AG10803 (cell line): ENCODE data around the gene CYTIP.

ENCODE experiments used
- DNase-seq: peaks from one replicate; pipeline ENCODE4 v3.0.0; 2010; ENCODE audit warnings: low read depth
- H3K4me3 ChIP-seq: 2 replicates; pipeline ENCODE4 v1.5.1; 2011; ENCODE audit warnings: mild to moderate bottlenecking, low read length, control low read depth
- TF ChIP-seq, protein P1 (sequence below): conservative IDR thresholded peaks from 2 replicates; pipeline ENCODE4 v1.5.1; 2011; ENCODE audit warnings: mild to moderate bottlenecking, low read length, control low read depth, inconsistent platforms

The CYTIP gene

DNA sequence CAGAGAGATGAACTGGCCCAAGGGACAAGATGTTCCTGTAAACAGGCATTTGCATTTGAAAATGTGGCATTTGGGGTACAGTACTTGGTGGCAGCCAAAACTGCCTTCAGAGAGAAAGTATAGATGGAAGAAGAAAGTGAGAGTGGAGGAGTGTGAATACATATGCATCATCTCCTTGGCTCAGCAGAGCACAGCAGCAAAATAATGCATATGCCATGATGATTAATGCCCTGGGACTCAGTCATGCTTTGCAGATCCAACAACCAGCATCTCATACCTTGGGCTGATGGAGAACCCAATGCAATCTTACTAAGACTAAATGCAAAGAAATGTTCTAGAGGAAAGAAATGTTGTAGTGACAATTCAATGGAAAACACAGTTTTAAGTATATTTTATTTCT lies 29.7 kb upstream of the CYTIP start:
- TF ChIP-seq, protein P1, sequence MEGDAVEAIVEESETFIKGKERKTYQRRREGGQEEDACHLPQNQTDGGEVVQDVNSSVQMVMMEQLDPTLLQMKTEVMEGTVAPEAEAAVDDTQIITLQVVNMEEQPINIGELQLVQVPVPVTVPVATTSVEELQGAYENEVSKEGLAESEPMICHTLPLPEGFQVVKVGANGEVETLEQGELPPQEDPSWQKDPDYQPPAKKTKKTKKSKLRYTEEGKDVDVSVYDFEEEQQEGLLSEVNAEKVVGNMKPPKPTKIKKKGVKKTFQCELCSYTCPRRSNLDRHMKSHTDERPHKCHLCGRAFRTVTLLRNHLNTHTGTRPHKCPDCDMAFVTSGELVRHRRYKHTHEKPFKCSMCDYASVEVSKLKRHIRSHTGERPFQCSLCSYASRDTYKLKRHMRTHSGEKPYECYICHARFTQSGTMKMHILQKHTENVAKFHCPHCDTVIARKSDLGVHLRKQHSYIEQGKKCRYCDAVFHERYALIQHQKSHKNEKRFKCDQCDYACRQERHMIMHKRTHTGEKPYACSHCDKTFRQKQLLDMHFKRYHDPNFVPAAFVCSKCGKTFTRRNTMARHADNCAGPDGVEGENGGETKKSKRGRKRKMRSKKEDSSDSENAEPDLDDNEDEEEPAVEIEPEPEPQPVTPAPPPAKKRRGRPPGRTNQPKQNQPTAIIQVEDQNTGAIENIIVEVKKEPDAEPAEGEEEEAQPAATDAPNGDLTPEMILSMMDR: no peak
- DNase-seq: no peak
- H3K4me3 ChIP-seq: no peak overlapping the region

DNA sequence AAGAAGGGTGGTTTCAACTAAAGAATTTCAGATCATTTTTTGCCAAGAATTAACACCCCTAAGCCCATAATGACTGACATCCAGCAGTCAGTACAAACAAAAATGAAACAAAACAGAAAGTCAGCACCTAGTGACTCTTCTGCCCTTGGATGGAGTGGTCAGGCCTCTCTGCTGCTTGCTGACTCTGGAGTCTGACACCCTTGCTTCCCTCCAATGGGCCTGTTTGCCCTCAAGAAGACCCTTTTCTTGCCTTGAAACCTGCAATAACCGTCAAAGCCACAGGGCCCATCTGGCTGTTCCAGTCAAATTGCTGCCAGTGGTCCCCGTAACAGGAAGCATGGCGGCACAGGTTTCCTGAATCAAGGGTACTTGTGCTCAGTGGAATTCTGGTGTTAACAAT lies 27.2 kb upstream of the CYTIP start:
- H3K4me3 ChIP-seq: no peak overlapping the region
- TF ChIP-seq, protein P1: no peak
- DNase-seq: no peak

DNA sequence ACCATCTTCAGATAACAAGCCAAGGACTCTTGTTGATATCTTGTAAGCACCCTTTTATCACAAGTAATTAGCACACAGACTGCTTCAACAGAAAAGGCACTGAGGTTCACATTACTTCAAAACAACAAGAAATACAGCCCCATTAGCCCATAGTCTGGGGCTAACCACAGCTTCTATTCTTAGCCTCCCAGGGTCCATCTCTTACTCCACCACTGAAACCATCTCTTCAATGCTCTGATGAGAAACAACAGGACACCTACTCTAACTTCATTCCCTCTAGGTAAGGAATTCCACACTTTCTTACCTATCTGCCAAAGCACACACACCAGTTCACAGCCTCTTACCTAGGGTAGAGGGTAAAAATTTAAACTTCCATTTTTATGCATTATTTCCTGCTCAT lies 26.4 kb upstream of the CYTIP start:
- DNase-seq: no peak
- H3K4me3 ChIP-seq: no peak overlapping the region
- TF ChIP-seq, protein P1: no peak

DNA sequence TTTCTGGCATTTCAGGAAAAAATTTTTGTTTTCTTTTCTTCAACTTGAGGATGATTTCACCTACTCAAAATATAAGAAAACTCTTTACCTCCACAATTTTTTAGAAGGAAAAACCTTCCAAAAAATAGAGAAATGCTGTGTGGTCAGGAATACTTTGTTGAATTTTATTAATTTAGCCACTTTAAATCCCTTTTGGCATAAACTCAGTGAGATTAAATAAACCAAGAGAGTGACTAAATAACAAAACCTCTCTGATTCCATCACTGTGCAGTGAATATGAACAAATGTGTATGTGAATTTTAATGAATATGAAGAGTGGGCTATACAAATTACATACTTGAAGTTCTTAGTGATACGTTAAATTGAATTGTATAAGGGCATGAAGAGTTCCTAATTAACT lies 25.8 kb upstream of the CYTIP start:
- TF ChIP-seq, protein P1: no peak
- no peak for DNase-seq
- no peak overlapping the region for H3K4me3 ChIP-seq

DNA sequence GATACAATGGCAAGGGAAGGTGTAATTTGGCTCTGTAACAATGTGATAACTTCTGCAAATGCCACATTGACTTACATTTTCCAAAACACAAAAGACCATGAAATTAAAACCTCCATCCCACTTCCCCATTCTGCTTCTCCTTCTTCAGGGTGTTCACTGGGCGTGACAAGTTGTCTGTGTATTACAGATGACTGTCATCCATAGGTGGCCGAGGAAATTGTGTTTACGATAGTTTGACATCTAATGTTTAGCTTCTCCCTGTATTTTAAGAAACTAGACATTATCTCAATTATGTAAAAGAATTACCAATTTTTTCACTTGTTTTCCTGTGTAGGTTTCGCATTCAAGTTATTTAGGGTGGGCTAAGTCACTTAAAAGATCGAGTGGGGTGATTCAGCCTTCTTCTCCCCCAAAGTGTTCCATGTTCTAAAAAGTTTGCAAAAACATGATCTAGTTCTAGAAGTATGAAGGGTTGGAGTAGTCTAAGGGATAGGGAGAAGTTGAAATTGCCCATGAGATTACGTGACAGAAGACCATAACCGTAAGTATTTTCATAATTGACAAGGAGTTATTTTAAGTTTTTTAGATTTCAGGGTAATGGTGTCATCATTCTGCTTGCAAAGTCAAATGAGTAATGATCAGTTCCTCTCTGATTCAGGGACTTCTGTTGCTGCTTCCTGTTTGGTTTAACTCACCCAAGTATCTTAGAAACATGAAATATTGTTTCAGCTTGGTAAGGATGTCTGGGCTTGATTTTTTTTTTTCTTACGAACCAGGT lies 25.2 kb upstream of the CYTIP start:
- DNase-seq: peak; percentile 82
- H3K4me3 ChIP-seq: no peak overlapping the region
- TF ChIP-seq, protein P1: no peak

DNA sequence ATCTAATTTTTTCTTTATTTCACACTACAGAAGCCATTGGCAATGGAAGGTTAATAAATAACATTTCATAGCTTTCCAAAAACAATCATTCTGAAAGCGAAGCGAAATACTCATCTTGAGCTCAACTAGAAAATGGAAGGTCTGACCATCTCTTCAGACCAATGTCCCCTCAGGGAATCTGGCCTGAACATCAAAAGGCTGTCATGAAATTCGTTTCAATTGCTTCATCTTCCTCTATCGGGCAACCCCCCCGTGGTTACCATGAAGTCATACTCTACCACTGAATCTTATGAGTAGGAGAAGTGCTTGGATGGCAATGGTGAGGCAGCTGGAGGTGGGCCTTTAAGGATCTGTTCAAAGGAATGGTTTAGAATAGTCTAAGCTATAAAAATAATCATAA lies 22.9 kb upstream of the CYTIP start:
- TF ChIP-seq, protein P1: no peak
- no peak for DNase-seq
- H3K4me3 ChIP-seq: no peak overlapping the region

DNA sequence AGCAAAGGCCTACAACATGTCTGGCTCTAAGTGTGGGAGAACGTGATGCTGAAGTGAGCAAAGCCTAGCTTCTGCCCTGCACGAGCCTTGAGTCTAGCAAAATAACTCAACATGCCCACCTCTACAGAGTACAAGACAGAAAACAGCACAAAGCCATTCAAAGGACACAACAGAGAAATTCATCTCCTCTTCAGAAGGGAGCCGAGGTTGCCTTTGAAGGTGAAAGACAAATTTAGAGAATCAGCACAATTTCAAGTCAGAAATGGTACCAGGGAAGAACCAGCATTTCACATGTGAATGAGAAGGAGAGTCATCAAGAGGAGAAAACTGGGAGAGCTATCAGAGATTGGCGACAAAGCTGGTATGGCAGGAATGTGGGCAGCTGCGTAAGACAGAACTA lies 21.7 kb upstream of the CYTIP start:
- TF ChIP-seq, protein P1: no peak
- no peak overlapping the region for H3K4me3 ChIP-seq
- no peak for DNase-seq
